Calu3 (cell line): ENCODE measurements around the gene FBXW11. TPM values are rescaled to one million over a fixed set of nuclear protein-coding genes. Genes with fewer than 3 reads are reported as not detected.

Experiments
- BruUV-seq: library from RNA; stranded (reverse); fragments of 400-500 nt; replicated peaks from 2 replicates; lab custom pipeline; 2021; lab: Mats Ljungman, UMichigan
- CTCF ChIA-PET: fragments of 300-600 bp; sonication (Branson Sonifier 250); formaldehyde crosslinking; loops from one replicate; lab custom pipeline; 2022; ENCODE audit warnings: antibody characterized with exemption; lab: Charles Lee
- DNase-seq: peaks from one replicate; pipeline ENCODE4 v3.0.0; 2022
- H3K27ac Mint-ChIP-seq: one replicate; pipeline ENCODE4 v1.8.0; 2022; ENCODE audit warnings: mixed read lengths; ENCODE audit not compliant: unreplicated experiment
- H3K27me3 Mint-ChIP-seq: one replicate; pipeline ENCODE4 v1.8.0; 2022; ENCODE audit warnings: mixed read lengths; ENCODE audit not compliant: unreplicated experiment
- H3K36me3 Mint-ChIP-seq: one replicate; pipeline ENCODE4 v1.8.0; 2022; ENCODE audit warnings: mild to moderate bottlenecking, moderate library complexity, mixed read lengths; ENCODE audit not compliant: insufficient read depth, unreplicated experiment
- H3K4me1 Mint-ChIP-seq: one replicate; pipeline ENCODE4 v1.8.0; 2022; ENCODE audit warnings: mild to moderate bottlenecking, low read depth, mixed read lengths; ENCODE audit not compliant: unreplicated experiment
- H3K4me3 Mint-ChIP-seq: one replicate; pipeline ENCODE4 v1.8.0; 2022; ENCODE audit warnings: mild to moderate bottlenecking, low read depth, moderate library complexity, mixed read lengths; ENCODE audit not compliant: unreplicated experiment
- H3K9me3 Mint-ChIP-seq: one replicate; pipeline ENCODE4 v1.8.0; 2022; ENCODE audit warnings: low read depth, mixed read lengths; ENCODE audit not compliant: unreplicated experiment
- CTCF ChIP-seq: fragments of 200-600 bp; IDR thresholded peaks from one replicate; pipeline ENCODE4 v1.8.0; 2022; ENCODE audit warnings: antibody characterized with exemption; ENCODE audit not compliant: unreplicated experiment
- intact Hi-C: fragments of 100-400 bp; cut with micrococcal nuclease; formaldehyde crosslinking; loops from one replicate; pipeline ENCODE4 v1.10.0; 2022; ENCODE audit not compliant: unreplicated experiment
- total RNA-seq: library from RNA; stranded (reverse); gene quantifications from 2 replicates; pipeline ENCODE4 v1.2.3, GENCODE V29; 2022

FBXW11 gene
- total RNA-seq, 1 experiment from 2014 or later: 63.3 TPM

DNA sequence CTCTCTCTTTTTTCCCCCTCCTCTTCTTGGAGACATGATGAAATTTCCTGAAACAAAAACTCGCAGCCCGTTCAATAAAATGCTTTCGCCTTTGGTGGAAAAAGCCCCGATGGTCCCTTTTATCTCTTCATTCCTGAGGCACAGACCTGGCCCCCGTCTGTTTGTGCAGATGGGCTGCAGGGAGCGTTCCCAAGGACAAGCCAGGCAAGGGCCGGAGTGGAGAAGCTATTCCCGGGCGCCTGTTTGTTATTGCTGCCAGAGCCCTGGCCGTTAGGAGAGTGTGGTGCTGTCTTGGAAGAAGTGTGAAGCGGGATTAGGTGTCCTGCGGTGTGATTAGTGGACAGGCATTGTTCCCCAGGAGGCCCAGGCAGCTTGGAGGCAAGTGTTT, 149.0 kb downstream of the FBXW11 start:
- TF ChIP-seq CTCF: no peak
- H3K27ac Mint-ChIP-seq: no peak overlapping the region
- H3K36me3 Mint-ChIP-seq: peaks cover 9% of the 10 kb centered on the region
- DNase-seq: no peak
- no TSS peak for BruUV-seq
- no peak overlapping the region for H3K4me3 Mint-ChIP-seq
- H3K9me3 Mint-ChIP-seq: no peaks in the 10 kb centered on the region
- CTCF ChIA-PET: no interaction called here
- H3K4me1 Mint-ChIP-seq: no peaks in the 10 kb centered on the region
- intact Hi-C loops: no loop called here
- no peaks in the 10 kb centered on the region for H3K27me3 Mint-ChIP-seq

DNA sequence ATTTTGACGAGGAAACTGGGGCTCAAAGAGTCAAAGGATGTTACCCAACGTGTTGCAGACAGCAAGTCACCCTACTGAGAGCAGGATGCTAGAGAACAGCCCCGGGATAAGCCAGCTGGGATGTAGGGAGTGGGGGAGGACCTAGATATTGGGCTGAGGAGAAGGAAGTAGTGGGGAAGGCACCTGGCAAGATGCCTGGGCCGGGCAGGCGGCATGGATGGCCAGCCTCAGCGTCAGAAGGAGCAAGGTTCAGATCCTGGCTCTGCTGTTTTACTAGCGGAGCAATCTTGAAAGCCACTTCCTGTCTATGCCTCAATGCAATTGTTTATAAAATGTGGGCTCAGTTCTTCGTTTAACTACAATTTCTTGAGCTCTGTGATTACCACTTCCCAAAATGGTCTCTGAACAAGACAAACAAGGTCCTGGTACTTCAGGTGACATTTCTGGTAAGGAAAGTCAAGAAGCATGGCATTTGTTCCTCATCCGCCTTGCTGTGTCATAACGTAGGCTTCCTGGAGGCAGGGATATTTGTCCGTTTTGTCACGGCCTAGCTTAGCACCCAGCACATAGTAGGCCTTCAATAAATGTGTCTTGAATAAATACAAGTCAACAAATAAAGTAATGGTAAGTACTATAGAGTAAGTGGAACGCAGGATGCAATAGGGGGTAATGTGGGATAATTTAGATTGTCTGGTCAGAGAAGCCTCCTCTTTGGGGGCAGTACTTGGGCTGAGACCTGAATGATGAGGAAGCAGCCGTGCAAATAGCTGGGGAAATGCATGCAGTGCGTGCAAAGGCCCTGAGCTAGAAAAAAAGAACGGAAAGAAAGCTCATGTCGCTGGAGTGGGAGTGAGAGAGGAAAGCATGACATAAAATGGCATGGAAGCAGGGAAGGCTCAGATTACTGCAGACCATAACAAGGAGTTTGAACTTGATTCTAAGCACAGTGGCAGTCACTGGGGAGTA, 150.4 kb downstream of the FBXW11 start:
- TF ChIP-seq CTCF: no peak
- Mint-ChIP-seq H3K9me3 (no peaks in the 10 kb centered on the region), H3K4me1 (no peaks in the 10 kb centered on the region), H3K4me3 (no peak overlapping the region), H3K36me3 (peaks cover 9% of the 10 kb centered on the region), H3K27ac (no peak overlapping the region), H3K27me3 (no peaks in the 10 kb centered on the region)
- CTCF ChIA-PET: no interaction called here
- DNase-seq: no peak
- intact Hi-C loops: no loop called here
- no TSS peak for BruUV-seq

DNA sequence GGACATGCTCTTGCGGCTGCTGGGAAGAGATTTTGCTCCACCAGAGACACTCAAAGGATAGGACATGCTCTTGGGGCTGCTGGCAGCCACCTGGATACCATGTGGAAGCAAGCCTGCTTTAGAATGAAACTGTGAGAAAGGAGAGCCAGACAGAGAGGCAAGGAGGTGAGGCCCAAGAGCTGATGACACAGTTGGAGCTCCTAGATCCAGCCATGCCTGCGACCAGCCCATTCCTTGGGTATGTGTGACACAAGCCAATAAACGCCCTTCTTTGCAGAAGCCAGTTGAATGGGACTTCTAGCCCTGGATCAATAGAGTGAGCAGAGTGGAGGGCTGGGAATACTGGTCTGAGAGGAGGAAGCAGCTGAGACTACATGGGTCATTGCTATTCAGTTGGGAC, 151.2 kb downstream of the FBXW11 start:
- H3K27ac Mint-ChIP-seq: no peak overlapping the region
- CTCF ChIA-PET: no interaction called here
- BruUV-seq: no TSS peak
- DNase-seq: no peak
- intact Hi-C loops: no loop called here
- H3K4me1 Mint-ChIP-seq: no peaks in the 10 kb centered on the region
- H3K9me3 Mint-ChIP-seq: no peaks in the 10 kb centered on the region
- peaks cover 9% of the 10 kb centered on the region for H3K36me3 Mint-ChIP-seq
- H3K4me3 Mint-ChIP-seq: no peak overlapping the region
- TF ChIP-seq CTCF: no peak
- H3K27me3 Mint-ChIP-seq: no peaks in the 10 kb centered on the region

GRCh38 chr5:171852255-171852681, 154.2 kb downstream of the FBXW11 start:
- peaks cover 9% of the 10 kb centered on the region for H3K36me3 Mint-ChIP-seq
- DNase-seq: no peak
- intact Hi-C loops: no loop called here
- H3K9me3 Mint-ChIP-seq: no peaks in the 10 kb centered on the region
- BruUV-seq: no TSS peak
- CTCF ChIA-PET: no interaction called here
- no peak overlapping the region for H3K27ac Mint-ChIP-seq
- no peak overlapping the region for H3K4me3 Mint-ChIP-seq
- no peaks in the 10 kb centered on the region for H3K4me1 Mint-ChIP-seq
- no peak for TF ChIP-seq CTCF
- H3K27me3 Mint-ChIP-seq: no peaks in the 10 kb centered on the region
